Neural crest cell (in vitro differentiated cells): ENCODE results near the gene CAMKV. TPM values are rescaled to one million over a fixed set of nuclear protein-coding genes. Genes with fewer than 3 reads are reported as not detected.

Experiments used
- DNase-seq: peaks from one replicate; pipeline ENCODE4 v3.0.0; 2021; ENCODE audit warnings: low read depth, mixed read lengths, low spot score
- H3K27ac Mint-ChIP-seq: one replicate; pipeline ENCODE4 v1.8.0; 2021; ENCODE audit warnings: mild to moderate bottlenecking, mixed read lengths; ENCODE audit not compliant: unreplicated experiment
- H3K27me3 Mint-ChIP-seq: 2 replicates; pipeline ENCODE4 v1.8.0; 2021; ENCODE audit warnings: low read depth, mild to moderate bottlenecking, mixed read lengths
- H3K36me3 Mint-ChIP-seq: 2 replicates; pipeline ENCODE4 v1.8.0; 2021; ENCODE audit warnings: low read depth, mild to moderate bottlenecking, mixed read lengths
- H3K4me1 Mint-ChIP-seq: 2 replicates; pipeline ENCODE4 v1.8.0; 2021; ENCODE audit warnings: mixed read lengths
- H3K4me3 Mint-ChIP-seq: one replicate; pipeline ENCODE4 v1.8.0; 2021; ENCODE audit warnings: mild to moderate bottlenecking, mixed read lengths
- H3K9me3 Mint-ChIP-seq: 2 replicates; pipeline ENCODE4 v1.8.0; 2021; ENCODE audit warnings: mixed read lengths
- CTCF ChIP-seq: fragments of 200-600 bp; sonication (generic); conservative IDR thresholded peaks from 2 replicates; pipeline ENCODE4 v1.5.0; 2021; ENCODE audit warnings: antibody characterized with exemption, mild to moderate bottlenecking
- total RNA-seq: library from RNA; stranded (reverse); gene quantifications from 2 replicates; pipeline ENCODE4 v1.2.1, GENCODE V29; 2021

Gene CAMKV
- total RNA-seq, 1 donor from 2014 or later, result 41.2 TPM

- Mint-ChIP-seq H3K4me1 (peaks cover 48% of the 10 kb centered on the region), H3K27ac (peak overlapping the region; percentile 64), H3K4me3 (peak overlapping the region; percentile 75), H3K9me3 (no peaks in the 10 kb centered on the region), H3K36me3 (no peaks in the 10 kb centered on the region), H3K27me3 (no peaks in the 10 kb centered on the region)
- DNase-seq, result no peak
- no peak for TF ChIP-seq CTCF
Measured at GRCh38 chr3:49871531-49872153, 1.9 kb upstream of the CAMKV start.

- no peak for TF ChIP-seq CTCF
- Mint-ChIP-seq H3K36me3 (no peaks in the 10 kb centered on the region), H3K27me3 (no peaks in the 10 kb centered on the region), H3K27ac (no peak overlapping the region), H3K4me3 (peak overlapping the region; percentile 91), H3K9me3 (no peaks in the 10 kb centered on the region), H3K4me1 (peaks cover 54% of the 10 kb centered on the region)
- DNase-seq, result peak; percentile 21
Measured at GRCh38 chr3:49868862-49869466, 742 bp downstream of the CAMKV start.

GRCh38 chr3:49867871-49868321, 1.8 kb downstream of the CAMKV start:
- Mint-ChIP-seq H3K9me3 (no peaks in the 10 kb centered on the region), H3K27ac (peak overlapping the region; percentile 89), H3K36me3 (no peaks in the 10 kb centered on the region), H3K4me3 (peak overlapping the region; percentile 91), H3K4me1 (peaks cover 51% of the 10 kb centered on the region), H3K27me3 (no peaks in the 10 kb centered on the region)
- DNase-seq, result peak; percentile 57
- TF ChIP-seq CTCF, result no peak

GRCh38 chr3:49867400-49867799, 2.3 kb downstream of the CAMKV start:
- Mint-ChIP-seq H3K27ac (peak overlapping the region; percentile 89), H3K4me3 (peak overlapping the region; percentile 91), H3K27me3 (no peaks in the 10 kb centered on the region), H3K36me3 (no peaks in the 10 kb centered on the region), H3K9me3 (no peaks in the 10 kb centered on the region), H3K4me1 (peaks cover 47% of the 10 kb centered on the region)
- no peak for TF ChIP-seq CTCF
- DNase-seq, result no peak

- Mint-ChIP-seq H3K36me3 (no peaks in the 10 kb centered on the region), H3K4me3 (peak overlapping the region; percentile 60), H3K27me3 (no peaks in the 10 kb centered on the region), H3K9me3 (no peaks in the 10 kb centered on the region), H3K4me1 (peaks cover 31% of the 10 kb centered on the region), H3K27ac (no peak overlapping the region)
- TF ChIP-seq CTCF, result no peak
- no peak for DNase-seq
Measured at GRCh38 chr3:49865198-49865784, 4.4 kb downstream of the CAMKV start.
